GM19023 (cell line): Measurements from ENCODE around the gene TMEM178B.
"Not testable (repeated sequence)": the region's sequence is repeated elsewhere in the genome, so short reads cannot be mapped to it uniquely, and the experiment has no call there.

ENCODE experiments used
- ATAC-seq: cut with Tn5 transposase; IDR thresholded peaks from one replicate; pipeline ENCODE4 v1.9.1; 2021; ENCODE audit warnings: mild to moderate bottlenecking, moderate library complexity; ENCODE audit not compliant: unreplicated experiment

The TMEM178B gene

DNA sequence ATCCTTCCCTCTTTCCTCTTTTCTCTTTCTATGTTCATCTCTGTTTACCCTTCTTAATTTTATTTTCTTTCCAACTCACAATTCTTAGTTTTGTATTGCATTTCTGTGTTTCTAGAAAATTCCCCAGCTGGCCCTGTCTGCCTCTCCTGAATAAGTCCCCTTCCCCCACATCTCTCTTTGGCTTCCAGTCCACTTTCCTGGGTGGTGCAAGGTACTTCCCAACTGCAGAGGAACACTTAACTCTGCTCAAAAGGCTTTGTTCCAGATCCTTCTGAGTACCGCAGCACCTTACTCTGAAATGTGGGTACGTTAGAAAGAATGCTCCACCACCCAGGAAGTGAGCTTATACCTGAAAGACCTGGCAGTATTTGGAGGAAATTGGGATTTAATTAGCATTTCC, 227.0 kb downstream of the TMEM178B start:
- ATAC-seq, result no peak

DNA sequence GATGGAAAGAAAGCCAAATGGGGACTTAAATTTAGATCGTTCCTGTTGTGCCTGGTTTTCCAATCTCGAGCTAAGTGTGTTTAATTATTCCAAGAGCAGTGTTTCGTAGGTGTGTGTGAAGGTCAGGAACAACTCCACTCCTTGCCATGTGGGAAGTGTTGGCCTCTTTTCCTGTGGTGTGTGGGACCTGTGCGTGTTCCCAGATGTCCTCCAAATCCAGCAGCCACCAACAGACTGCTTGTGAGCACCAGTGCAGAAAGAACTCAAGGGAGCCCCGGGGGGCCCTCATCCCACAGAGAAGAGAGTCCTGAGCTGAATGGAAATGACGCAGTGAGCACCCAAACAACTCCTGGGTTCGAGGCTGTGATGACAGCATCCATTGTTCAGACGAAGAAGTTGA, 227.7 kb downstream of the TMEM178B start:
- ATAC-seq, result no peak

DNA sequence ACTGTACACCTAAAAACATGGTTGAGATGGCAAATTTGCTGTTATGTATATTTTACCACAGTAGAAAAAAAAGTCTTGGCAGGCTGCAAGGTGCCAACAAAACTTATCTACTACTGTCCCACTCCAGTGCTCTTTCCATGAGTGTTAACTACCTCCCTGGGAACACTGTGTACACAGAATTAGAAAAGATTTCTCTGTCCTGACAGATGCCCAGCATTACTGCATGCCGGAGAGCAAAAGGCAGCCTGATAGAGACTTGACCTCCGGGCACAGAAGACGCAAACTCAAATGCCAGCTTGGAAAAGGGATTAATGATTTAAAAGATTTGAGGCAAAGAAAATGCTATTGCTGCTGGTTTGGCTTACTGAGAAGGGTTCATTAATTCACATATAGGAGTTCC, 228.8 kb downstream of the TMEM178B start:
- ATAC-seq, result no peak

DNA sequence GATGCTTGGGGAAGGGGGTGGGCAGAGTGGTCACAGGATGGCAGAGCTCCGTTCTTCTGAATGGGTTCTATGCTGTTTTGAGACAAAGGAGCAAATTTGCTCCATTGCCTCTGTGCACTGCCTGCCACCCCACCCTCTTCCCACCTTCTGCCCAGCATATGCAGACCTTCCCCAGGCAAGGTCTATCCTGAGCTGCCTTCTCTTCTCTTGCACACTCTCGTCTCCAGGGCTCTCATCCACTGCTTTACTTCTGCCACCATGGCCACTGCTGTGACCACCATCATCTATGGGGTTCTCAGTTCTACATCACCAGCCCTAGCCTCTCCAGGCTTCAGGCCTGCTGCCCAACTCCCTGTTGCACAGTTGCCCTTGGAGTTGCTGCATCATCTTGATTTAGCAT, 230.4 kb downstream of the TMEM178B start:
- no peak for ATAC-seq

DNA sequence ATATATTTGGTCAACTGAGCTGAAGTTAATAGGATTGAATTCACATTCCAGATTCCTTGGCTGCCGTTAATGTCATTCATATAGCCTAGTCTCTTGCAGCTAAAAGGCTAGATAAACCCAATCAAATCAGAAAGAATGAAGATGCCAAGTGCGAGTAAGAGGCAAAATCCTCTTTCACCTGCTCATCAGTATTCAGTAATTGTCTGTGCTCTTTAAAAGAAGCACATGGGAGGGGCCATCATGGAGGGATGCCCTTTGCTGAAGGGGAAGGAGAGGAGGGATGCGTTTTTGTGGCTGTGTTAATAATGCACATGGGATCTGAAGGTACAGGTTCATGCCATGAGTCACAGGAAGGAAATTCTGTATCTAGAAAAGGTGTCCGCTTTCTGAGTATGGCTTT, 232.2 kb downstream of the TMEM178B start:
- ATAC-seq, result no peak

DNA sequence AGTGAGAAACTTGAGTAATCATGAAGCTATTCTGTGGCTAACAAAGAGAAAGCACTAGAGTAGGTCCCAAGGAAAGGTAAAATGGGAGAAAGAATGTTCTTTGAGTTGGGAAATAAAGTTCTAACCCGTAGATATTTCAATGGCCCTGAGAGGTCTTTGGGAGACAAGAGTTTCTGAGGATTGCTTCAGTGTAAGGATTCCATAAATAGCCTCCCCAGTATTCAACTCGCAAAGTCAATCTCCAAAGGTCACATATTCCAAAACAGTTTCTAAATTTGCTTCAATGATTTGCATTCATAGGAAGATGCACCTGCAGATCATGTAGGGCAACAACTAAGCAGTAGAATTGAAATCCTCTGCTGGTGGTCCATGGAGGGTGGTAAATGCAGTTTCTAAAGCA, 238.5 kb downstream of the TMEM178B start:
- no peak for ATAC-seq

DNA sequence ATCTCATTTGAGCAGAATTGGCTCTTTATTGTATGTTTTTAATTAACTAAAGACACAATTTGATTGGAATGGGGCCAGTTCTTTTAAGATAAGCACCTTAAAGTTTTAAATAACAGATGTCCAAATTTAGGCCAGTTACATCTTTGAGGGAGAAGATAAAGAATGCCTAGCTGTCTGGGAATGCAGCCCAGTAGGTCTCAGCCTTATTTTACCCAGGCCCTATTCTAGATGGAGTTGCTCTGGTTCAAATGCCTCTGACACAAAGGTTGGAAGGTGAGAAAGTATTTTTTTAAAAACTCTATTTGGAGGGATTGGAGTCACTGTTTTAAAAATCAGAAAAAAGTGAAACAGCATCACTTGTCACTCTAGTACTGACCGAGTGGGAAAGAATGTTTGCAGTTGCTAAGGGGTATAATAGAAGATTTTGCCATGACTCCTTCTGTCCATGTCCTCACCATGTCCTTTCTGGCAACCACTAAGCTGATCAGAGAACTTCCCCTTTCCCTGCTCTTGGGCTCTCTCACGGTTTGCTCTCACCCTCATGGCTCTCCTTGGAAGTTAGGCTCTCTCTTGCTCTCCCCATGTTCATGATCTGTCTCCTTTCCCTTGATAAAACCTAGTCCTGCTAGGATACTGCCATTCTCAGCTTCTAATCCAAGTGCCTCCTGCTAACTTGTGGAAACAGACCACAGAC, 239.1 kb downstream of the TMEM178B start:
- ATAC-seq, result no peak

DNA sequence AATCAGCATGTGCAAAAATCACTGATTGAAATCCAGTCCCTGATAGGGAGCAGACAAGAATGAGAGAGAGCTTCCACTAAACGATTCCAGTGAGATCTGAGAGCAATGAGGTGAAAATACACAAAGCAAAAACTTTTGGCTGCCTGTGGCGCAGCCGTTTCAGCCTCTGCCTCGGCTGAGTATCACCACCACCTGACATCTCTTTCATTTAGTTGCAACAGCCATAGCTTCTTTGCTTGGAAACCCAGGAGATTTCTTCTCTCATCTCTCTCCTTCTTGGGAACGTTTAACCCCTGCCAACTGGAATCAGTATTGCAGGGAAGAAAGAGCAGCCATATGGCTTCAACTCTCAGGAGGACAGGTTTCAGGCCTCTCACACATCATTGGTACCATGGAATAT, 240.0 kb downstream of the TMEM178B start:
- no peak for ATAC-seq

DNA sequence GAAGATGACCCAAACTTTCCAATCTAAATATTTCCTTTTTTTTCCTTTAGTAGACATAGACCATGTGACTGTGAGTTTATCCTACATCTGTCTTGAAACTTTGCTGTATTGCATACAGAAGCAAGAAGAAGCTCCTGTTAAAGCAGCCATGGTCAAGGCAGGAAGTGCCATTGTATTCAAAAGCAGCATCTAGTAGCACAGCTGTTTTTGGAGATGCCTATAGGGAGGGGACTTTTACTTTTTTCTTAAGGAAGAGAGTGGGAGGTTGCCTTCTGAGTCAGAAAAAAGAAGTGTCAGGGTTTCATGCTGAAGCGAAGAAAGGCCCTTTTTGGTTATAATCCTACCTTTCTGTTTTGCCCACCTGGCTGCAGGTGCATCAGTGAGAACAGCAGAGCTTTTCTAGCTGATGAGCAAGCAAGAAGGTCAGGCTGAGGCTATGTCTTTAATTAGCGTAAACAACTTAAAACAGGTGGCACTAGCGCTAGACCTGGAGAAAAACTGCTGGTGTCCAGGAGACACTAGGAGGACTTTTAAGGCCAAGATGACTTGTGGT, 243.2 kb downstream of the TMEM178B start:
- no peak for ATAC-seq

DNA sequence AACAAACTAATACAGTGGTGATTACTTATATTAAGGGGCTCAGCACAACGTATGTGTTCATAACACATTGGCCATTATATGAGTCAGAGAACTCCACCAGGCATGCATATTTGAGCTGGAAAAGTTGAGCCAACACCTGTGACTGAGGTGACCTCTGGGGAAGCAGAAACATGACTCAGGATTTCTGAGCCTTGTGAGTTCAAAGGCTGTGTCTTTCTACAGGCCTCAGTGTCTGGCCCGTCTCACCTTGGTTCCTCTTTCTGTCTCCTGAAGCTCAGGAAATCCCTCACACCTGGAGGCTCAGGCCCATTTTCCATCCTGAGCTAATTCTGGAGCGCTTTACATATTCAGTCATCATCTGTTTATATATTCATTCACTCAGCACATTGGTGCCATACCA, 246.4 kb downstream of the TMEM178B start:
- ATAC-seq, result no peak

DNA sequence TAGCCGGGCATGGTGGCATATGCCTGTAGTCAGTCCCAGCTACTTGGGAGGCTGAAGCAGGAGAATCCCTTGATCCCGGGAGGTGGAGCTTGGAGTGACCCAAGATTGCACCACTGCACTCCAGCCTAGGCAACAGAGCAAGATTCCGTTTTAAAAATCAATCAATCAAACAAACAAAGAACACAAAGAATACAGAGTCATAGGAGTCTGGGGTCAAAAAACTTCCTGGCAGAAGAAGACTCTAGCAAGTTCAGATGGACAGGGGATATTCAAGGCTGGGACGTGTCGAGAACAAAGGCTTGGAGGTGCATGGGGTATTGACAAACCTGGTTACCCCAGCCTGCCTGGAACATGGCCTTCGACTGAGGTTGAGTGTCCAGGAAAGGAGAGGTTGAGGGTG, 248.5 kb downstream of the TMEM178B start:
- no peak for ATAC-seq

DNA sequence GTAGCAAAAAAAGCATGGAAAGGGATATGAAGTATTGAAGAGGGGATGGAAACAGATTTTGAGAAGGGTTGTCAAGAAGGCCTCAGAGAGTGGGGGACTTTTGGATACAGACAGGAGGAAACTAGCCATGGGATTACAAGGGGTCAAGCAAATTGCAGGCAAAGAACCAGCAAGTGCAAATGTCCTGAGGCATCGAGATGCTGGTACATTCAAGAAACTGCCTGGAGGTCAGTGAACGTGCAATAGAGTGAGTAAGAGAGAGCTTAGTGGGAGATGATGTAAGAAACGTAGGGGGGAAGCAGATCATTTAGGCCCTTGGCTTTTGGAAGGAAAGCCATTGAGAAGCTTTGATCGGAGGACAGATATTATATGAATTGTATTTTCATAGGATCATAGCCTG, 250.0 kb downstream of the TMEM178B start:
- ATAC-seq, result no peak

DNA sequence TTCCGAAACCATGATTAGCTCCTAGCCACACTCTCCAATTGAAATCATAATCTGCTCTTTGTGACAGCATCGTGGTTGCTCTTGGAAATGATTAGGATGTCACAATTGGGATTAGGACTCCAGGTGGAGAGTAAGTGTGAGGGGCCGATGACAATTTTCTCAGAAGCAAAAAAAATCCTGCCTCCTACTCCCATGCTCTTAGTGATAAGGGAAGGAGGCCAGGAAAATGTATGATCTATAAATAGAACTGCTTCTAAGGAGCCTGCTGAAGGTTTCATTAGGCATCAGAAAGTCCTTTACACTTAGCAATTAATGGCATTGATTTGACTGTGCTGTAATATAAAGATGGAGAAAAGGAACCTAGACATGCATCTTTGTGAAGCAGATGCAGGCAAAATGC, 251.0 kb downstream of the TMEM178B start:
- ATAC-seq, result no peak

DNA sequence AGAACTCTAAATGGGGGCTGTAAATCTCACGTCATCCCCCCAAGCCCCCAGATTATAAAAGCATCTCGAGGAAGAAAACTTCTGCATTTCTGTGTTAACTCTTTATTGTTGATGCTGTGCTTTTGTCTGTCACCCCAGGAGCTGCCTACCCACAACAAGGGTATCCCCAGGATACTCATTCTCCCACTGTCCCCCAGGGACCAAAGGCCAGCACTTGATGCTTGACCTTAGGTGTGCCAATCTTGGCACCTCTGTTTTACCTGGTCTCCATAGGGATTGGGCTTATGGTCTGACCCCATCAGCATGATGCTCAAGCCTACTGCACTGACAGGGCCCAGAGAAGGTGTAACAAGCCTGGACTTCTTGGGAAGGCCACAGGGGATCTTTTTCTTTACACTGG, 251.4 kb downstream of the TMEM178B start:
- ATAC-seq, result no peak

DNA sequence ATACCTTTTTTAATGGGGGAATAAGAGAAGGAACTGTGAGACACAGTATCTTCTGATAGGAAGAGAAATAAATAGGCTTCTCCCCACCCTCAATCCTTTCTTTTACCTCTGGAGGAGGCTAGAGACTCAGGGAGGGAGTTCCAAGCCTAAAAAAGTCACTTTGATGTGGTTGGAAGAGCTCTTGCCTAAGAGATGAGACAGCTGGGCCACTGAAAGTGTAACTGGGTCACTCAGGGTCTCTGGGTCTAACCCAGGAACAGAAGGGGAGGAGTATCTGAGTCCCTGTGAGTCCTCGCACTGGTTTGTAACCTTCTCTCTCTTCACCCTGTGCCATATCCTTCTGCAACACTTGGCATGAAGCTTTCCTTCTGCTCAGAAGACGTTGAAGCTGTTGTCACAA, 254.4 kb downstream of the TMEM178B start:
- no peak for ATAC-seq

DNA sequence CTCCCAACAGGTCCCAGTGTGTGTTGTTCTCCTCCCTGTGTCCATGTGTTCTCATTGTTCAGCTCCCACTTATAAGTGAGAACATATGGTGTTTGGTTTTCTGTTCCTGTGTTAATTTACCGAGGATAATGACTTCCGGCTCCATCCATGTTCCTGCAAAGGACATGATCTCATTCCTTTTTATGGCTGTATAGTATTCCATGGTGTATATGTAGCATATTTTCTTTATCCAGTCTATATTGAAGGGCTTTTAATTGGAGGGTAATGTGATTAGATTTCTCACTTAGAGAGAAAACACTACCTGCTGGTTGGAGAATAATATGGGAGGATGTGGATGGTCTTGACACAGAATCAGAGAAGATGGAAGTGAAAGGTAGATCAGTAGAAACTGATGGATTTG, 256.4 kb downstream of the TMEM178B start:
- ATAC-seq, result not testable (repeated sequence)

DNA sequence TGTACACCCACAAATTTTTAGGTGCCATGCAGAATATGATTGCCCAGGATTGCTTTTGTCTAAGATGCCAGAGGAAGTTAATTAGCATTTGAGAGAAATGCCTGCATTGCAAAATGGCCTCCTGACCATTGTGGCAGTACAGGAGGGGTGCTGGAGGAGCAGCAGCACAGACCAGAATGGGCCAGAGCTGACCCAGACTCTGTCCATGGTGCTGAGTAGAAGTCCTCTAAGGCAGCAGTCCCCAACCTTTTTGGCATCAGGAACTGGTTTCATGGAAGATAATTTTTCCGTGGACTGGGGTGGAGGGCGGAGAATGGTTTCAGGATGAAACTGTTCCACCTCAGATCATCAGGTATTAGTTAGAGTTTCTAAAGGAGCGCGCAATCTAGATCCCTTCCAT, 259.6 kb downstream of the TMEM178B start:
- ATAC-seq, result no peak

DNA sequence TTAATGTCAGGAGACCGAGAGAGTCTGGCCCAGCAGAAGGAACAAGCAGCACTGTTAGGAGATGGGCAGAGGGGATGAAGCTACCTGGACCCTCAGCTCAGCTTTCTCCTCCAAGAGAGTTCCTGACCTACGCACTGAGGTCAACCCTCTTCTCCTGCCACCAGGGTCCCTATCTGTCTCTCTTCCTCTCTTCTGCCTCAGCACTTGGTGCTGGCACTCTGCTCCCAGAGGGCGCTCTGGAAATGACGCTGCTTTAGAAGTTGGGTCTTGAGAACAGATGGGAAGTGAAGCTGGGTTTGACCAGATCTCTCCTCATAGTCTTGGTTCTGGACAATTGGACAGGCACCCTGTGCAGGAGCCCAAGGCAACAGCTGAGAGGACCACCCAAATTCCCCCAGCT, 261.3 kb downstream of the TMEM178B start:
- ATAC-seq, result no peak

DNA sequence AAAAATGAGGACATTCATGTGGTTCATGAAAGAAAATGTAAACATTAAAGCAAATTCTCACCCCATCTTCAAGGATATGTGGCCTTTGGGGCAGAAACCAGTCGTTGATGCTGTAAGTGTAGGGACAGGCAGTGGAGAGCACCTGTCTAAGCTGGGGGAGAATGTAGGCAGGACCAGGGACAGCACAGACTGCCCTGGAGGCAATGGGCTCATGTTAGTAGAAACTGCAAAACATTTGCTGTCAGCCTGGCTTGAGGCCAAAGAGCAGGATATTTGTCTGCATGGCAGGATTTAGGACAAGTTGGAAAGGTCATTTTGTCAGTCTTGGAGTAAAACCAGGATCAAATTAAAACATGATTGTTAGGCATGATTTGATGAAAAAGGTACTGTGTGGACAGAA, 265.7 kb downstream of the TMEM178B start:
- no peak for ATAC-seq

DNA sequence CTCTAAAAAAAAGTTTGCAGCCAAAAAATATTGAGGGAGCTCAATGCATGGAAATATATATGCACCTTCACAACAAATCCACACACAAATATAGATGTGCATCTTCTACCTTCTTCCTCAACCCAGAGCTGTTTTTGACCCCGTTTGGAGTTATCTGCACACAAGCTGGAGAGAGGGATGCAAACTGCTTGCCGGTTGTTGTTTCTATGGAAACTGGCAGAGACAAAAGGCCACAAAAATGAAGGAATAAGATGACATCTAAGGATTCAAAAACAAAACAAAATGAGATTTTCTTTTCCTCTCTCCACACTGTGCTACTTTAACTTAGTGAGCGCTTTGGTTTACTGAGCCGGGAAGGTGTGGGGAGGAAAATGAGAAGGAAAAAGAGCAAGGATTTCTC, 267.1 kb downstream of the TMEM178B start:
- no peak for ATAC-seq

DNA sequence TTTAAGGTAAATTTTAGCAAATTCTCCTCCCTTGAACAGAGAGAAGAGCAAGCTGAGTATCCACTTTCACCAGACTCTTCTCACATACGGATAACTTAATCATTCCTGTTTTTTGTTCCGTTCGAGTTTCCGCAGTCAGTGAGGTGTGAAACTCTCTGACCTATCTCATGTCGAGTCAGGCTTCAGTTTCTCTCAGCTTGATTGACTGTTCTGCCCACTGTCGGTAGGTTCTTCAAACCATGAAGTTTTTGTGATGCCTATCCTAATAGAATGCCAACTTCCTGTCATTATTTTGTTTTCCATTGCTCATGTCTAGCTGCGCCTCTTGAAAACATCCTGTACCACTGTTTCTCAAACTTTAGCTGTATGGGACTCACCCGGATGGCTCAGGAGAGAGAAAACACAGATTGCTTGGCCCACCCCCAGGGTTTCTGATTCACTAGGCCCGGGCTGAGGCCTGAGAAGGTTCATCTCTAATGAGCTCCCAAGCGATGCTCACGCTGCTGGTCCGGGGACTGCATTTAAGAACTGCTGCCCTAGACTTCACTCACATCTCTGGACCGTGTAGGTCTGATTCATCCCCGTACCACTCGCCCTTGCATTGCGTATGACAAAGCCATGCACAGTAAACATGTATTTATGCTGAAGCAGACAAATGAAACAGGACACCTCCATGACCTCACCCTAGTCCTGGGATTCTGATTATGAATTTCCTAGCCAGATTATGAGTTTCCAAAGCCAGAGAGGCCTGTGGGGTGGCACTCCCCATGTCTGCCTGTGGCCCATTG, 269.0 kb downstream of the TMEM178B start:
- ATAC-seq, result no peak

DNA sequence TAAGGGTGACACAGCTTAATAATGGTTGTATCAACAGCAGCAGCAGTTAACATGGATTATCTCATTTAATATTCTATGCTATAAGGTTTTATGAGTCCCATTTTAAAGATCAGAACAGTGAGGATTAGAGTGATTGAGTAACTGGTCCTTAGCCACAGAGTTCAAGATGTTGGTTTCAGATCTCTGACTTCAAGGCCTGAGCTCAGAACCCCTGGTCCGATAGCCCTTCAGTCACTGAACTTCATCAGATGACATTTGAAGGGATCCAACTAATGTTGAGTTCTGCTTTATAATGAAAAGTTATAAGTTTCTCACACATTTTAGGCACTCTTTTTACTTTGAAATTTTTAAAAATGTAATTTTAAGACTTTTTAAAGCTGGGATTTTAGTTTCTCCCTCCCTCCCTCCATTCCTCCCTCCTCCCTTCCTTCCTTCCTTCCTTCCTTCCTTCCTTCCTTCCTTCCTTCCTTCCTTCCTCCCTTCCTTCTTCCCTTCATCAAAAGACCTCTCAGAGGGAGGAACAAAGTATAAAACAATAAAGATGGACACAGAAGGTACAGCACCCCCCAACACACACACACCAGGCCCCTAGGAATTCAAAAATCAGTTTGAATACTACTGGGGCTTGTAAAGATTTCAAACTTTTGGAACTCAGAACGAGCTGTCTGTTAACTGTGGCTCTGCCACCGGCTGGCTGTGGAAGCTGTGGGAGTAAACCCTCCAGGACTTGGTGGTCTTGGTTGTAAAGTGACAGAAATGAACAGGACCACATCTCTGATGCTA, 270.5 kb downstream of the TMEM178B start:
- ATAC-seq, result no peak
